C4-2B (cell line): Measurements from ENCODE around the gene RTP5.

Experiments used
- CTCF ChIP-seq: fragments of 450-650 bp; conservative IDR thresholded peaks from 2 replicates; pipeline ENCODE4 v1.5.1; 2017; ENCODE audit warnings: mild to moderate bottlenecking
- ZFX ChIP-seq: fragments of 450-650 bp; IDR thresholded peaks from 2 replicates; pipeline ENCODE4 v1.6.1; 2017

- TF ChIP-seq CTCF (no peak), ZFX (no peak)
Measured at GRCh38 chr2:241912021-241912555, 42.6 kb downstream of the RTP5 start.
